Neural progenitor cell (in vitro differentiated cells): ENCODE measurements around the gene CBR1.

ENCODE experiments used
- CTCF ChIP-seq: fragments of 200-600 bp; sonication (generic); IDR thresholded peaks from 2 replicates; pipeline ENCODE4 v1.5.1; 2017; ENCODE audit warnings: antibody characterized with exemption, mild to moderate bottlenecking
- EZH2 ChIP-seq: fragments of 200-600 bp; sonication (generic); IDR thresholded peaks from 2 replicates; pipeline ENCODE4 v1.6.1; 2017; ENCODE audit warnings: antibody characterized with exemption, mild to moderate bottlenecking, moderate library complexity

- TF ChIP-seq CTCF (no peak), EZH2 (no peak)
These were observed 21.5 kb upstream of the CBR1 start for GRCh38 chr21:36048357-36048756.
